HEK293 (cell line): ENCODE results near the gene COQ8A.

ENCODE experiments used
- CTCF ChIA-PET: fragments of 350-600 bp; formaldehyde crosslinking; extraction: SDS; loops from one replicate; lab custom pipeline; 2021; ENCODE audit warnings: antibody characterized with exemption; lab: Yijun Ruan, JAX
- POLR2A ChIA-PET: fragments of 300-600 bp; formaldehyde crosslinking; extraction: SDS; loops from one replicate; lab custom pipeline; 2020; ENCODE audit warnings: antibody characterized with exemption, inconsistent platforms; lab: Yijun Ruan, JAX
- H3K27ac ChIP-seq: fragments of 200-500 bp; sonication (Bioruptor generic); 2 replicates; pipeline ENCODE4 v1.5.1; 2014; ENCODE audit warnings: low read depth, low read length, control low read depth, inconsistent platforms; ENCODE audit errors: extremely low read depth
- H3K36me3 ChIP-seq, 2 experiments: fragments of 200-500 bp in 1 of 2; sonication (Bioruptor generic) in 1 of 2; 1 replicate in 1 of 2; 2 replicates in 1 of 2; pipeline ENCODE4 v1.5.1; 2014 to 2017; ENCODE audit warnings: inconsistent platforms in 2 of 2, low read length in 2 of 2; ENCODE audit not compliant: control insufficient read depth in 2 of 2, insufficient read depth in 1 of 2
- H3K4me1 ChIP-seq: fragments of 200-500 bp; sonication (Bioruptor generic); 2 replicates; pipeline ENCODE4 v1.5.1; 2014; ENCODE audit warnings: mild to moderate bottlenecking, low read length, inconsistent platforms; ENCODE audit not compliant: control insufficient read depth, insufficient read depth
- H3K4me3 ChIP-seq: 2 replicates; pipeline ENCODE4 v1.5.1; 2011; ENCODE audit warnings: low read depth, mild to moderate bottlenecking, control low read depth, low read length, moderate library complexity
- H3K9me3 ChIP-seq: fragments of 200-500 bp; sonication (Bioruptor generic); 2 replicates; pipeline ENCODE4 v1.5.1; 2014; ENCODE audit warnings: low read depth, low read length, inconsistent platforms; ENCODE audit not compliant: control insufficient read depth, insufficient read depth
- GLI2 ChIP-seq: fragments of 450-650 bp; formaldehyde crosslinking; IDR thresholded peaks from 2 replicates; pipeline ENCODE4; 2017; ENCODE audit warnings: missing biosample characterization, missing genetic modification characterization, low read depth, borderline replicate concordance
- KLF10 ChIP-seq: fragments of 450-650 bp; IDR thresholded peaks from 2 replicates; pipeline ENCODE4 v1.5.1; 2018; ENCODE audit warnings: missing biosample characterization, mild to moderate bottlenecking, missing genetic modification characterization
- KLF7 ChIP-seq: fragments of 450-650 bp; formaldehyde crosslinking; IDR thresholded peaks from 2 replicates; pipeline ENCODE4 v1.5.1; 2016; ENCODE audit warnings: missing biosample characterization, missing genetic modification characterization, borderline replicate concordance
- RBAK ChIP-seq: fragments of 450-650 bp; formaldehyde crosslinking; IDR thresholded peaks from 2 replicates; pipeline ENCODE4 v1.5.1; 2016; ENCODE audit warnings: missing biosample characterization, missing genetic modification characterization
- SCRT1 ChIP-seq: fragments of 450-650 bp; formaldehyde crosslinking; IDR thresholded peaks from 2 replicates; pipeline ENCODE4 v1.5.1; 2016; ENCODE audit warnings: missing biosample characterization, missing genetic modification characterization, borderline replicate concordance
- ZEB2 ChIP-seq: fragments of 450-650 bp; formaldehyde crosslinking; IDR thresholded peaks from 2 replicates; pipeline ENCODE4 v1.5.1; 2016; ENCODE audit warnings: missing biosample characterization, missing genetic modification characterization
- ZNF10 ChIP-seq: fragments of 450-650 bp; formaldehyde crosslinking; IDR thresholded peaks from 2 replicates; pipeline ENCODE4 v1.5.1; 2017; ENCODE audit warnings: missing biosample characterization, missing genetic modification characterization
- ZNF37A ChIP-seq: fragments of 450-650 bp; IDR thresholded peaks from 2 replicates; pipeline ENCODE4 v1.5.1; 2018; ENCODE audit warnings: missing biosample characterization, missing genetic modification characterization
- ZNF394 ChIP-seq: fragments of 450-650 bp; formaldehyde crosslinking; IDR thresholded peaks from 2 replicates; pipeline ENCODE4 v1.5.1; 2016; ENCODE audit warnings: missing biosample characterization, missing genetic modification characterization, mild to moderate bottlenecking, moderate library complexity, borderline replicate concordance
- ZNF404 ChIP-seq: fragments of 450-650 bp; formaldehyde crosslinking; IDR thresholded peaks from 2 replicates; pipeline ENCODE4 v1.5.1; 2017; ENCODE audit warnings: missing biosample characterization, missing genetic modification characterization
- ZNF416 ChIP-seq: fragments of 450-650 bp; formaldehyde crosslinking; IDR thresholded peaks from 2 replicates; pipeline ENCODE4 v1.5.1; 2016; ENCODE audit warnings: missing biosample characterization, missing genetic modification characterization
- ZNF530 ChIP-seq: fragments of 450-650 bp; formaldehyde crosslinking; IDR thresholded peaks from 2 replicates; pipeline ENCODE4 v1.5.1; 2016; ENCODE audit warnings: low read depth, missing biosample characterization, missing genetic modification characterization
- ZNF548 ChIP-seq: fragments of 450-650 bp; formaldehyde crosslinking; IDR thresholded peaks from 2 replicates; pipeline ENCODE4 v1.5.1; 2016; ENCODE audit warnings: missing biosample characterization, missing genetic modification characterization
- ZNF596 ChIP-seq: fragments of 450-650 bp; IDR thresholded peaks from 2 replicates; pipeline ENCODE4 v1.5.0; 2018; ENCODE audit warnings: missing biosample characterization, mild to moderate bottlenecking, missing genetic modification characterization, moderate library complexity
- ZNF664 ChIP-seq: fragments of 450-650 bp; formaldehyde crosslinking; IDR thresholded peaks from 2 replicates; pipeline ENCODE4 v1.5.1; 2016; ENCODE audit warnings: missing biosample characterization, missing genetic modification characterization
- TF ChIP-seq, protein P1 (sequence below): fragments of 450-650 bp; IDR thresholded peaks from 2 replicates; pipeline ENCODE4 v1.5.1; 2018; ENCODE audit warnings: missing biosample characterization, mild to moderate bottlenecking, missing genetic modification characterization
- TF ChIP-seq, protein P2 (sequence below): fragments of 450-650 bp; formaldehyde crosslinking; conservative IDR thresholded peaks from 2 replicates; pipeline ENCODE4 v1.5.1; 2016; ENCODE audit warnings: low read depth, missing biosample characterization, missing genetic modification characterization
- TF ChIP-seq, protein P3 (sequence below): fragments of 450-650 bp; formaldehyde crosslinking; IDR thresholded peaks from 2 replicates; pipeline ENCODE4 v1.5.1; 2016; ENCODE audit warnings: missing biosample characterization, missing genetic modification characterization

Gene COQ8A

DNA sequence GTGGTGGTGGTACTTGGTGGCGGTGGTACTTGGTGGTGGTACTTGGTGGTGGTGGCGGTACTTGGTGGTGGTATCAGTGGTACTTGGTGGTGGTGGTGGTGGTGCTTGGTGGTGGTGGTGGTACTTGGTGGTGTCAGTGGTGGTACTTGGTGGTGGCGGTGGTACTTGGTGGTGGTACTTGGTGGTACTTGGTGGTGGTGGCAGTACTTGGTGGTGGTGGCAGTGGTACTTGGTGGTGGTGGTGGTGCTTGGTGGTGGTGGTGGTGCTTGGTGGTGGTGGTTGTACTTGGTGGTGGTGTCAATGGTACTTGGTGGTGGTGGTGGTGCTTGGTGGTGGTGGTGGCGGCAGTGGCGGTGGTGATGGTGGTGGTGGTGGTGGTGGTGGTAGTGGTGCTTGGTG lies 20.2 kb downstream of the COQ8A start:
- no peaks in the 10 kb centered on the region for H3K9me3 ChIP-seq
- CTCF ChIA-PET: no interaction called here
- no peak overlapping the region for H3K4me3 ChIP-seq
- TF ChIP-seq, protein P1, sequence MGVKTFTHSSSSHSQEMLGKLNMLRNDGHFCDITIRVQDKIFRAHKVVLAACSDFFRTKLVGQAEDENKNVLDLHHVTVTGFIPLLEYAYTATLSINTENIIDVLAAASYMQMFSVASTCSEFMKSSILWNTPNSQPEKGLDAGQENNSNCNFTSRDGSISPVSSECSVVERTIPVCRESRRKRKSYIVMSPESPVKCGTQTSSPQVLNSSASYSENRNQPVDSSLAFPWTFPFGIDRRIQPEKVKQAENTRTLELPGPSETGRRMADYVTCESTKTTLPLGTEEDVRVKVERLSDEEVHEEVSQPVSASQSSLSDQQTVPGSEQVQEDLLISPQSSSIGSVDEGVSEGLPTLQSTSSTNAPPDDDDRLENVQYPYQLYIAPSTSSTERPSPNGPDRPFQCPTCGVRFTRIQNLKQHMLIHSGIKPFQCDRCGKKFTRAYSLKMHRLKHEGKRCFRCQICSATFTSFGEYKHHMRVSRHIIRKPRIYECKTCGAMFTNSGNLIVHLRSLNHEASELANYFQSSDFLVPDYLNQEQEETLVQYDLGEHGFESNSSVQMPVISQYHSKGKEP: no peak
- TF ChIP-seq ZNF416 (tag by site-specific recombination) (no peak), ZNF404 (no peak), ZNF10 (tag by site-specific recombination) (no peak), ZNF530 (tag by site-specific recombination) (no peak), ZNF37A (no peak), GLI2 (tag by site-specific recombination) (no peak), SCRT1 (tag by site-specific recombination) (no peak), ZEB2 (tag by site-specific recombination) (no peak), KLF10 (no peak), ZNF548 (tag by site-specific recombination) (no peak)
- TF ChIP-seq, protein P2, sequence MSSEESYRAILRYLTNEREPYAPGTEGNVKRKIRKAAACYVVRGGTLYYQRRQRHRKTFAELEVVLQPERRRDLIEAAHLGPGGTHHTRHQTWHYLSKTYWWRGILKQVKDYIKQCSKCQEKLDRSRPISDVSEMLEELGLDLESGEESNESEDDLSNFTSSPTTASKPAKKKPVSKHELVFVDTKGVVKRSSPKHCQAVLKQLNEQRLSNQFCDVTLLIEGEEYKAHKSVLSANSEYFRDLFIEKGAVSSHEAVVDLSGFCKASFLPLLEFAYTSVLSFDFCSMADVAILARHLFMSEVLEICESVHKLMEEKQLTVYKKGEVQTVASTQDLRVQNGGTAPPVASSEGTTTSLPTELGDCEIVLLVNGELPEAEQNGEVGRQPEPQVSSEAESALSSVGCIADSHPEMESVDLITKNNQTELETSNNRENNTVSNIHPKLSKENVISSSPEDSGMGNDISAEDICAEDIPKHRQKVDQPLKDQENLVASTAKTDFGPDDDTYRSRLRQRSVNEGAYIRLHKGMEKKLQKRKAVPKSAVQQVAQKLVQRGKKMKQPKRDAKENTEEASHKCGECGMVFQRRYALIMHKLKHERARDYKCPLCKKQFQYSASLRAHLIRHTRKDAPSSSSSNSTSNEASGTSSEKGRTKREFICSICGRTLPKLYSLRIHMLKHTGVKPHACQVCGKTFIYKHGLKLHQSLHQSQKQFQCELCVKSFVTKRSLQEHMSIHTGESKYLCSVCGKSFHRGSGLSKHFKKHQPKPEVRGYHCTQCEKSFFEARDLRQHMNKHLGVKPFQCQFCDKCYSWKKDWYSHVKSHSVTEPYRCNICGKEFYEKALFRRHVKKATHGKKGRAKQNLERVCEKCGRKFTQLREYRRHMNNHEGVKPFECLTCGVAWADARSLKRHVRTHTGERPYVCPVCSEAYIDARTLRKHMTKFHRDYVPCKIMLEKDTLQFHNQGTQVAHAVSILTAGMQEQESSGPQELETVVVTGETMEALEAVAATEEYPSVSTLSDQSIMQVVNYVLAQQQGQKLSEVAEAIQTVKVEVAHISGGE: no peak
- TF ChIP-seq, protein P3, sequence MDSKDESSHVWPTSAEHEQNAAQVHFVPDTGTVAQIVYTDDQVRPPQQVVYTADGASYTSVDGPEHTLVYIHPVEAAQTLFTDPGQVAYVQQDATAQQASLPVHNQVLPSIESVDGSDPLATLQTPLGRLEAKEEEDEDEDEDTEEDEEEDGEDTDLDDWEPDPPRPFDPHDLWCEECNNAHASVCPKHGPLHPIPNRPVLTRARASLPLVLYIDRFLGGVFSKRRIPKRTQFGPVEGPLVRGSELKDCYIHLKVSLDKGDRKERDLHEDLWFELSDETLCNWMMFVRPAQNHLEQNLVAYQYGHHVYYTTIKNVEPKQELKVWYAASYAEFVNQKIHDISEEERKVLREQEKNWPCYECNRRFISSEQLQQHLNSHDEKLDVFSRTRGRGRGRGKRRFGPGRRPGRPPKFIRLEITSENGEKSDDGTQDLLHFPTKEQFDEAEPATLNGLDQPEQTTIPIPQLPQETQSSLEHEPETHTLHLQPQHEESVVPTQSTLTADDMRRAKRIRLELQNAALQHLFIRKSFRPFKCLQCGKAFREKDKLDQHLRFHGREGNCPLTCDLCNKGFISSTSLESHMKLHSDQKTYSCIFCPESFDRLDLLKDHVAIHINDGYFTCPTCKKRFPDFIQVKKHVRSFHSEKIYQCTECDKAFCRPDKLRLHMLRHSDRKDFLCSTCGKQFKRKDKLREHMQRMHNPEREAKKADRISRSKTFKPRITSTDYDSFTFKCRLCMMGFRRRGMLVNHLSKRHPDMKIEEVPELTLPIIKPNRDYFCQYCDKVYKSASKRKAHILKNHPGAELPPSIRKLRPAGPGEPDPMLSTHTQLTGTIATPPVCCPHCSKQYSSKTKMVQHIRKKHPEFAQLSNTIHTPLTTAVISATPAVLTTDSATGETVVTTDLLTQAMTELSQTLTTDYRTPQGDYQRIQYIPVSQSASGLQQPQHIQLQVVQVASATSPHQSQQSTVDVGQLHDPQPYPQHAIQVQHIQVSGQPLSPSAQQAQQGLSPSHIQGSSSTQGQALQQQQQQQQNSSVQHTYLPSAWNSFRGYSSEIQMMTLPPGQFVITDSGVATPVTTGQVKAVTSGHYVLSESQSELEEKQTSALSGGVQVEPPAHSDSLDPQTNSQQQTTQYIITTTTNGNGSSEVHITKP (tag by site-specific recombination): no peak
- no peaks in the 10 kb centered on the region for H3K4me1 ChIP-seq
- peaks cover 0 to 14% of the 10 kb centered on the region in 2 experiments; a peak in 1 of 3 replicates for H3K36me3 ChIP-seq
- POLR2A ChIA-PET: no interaction called here
- no peak overlapping the region for H3K27ac ChIP-seq

DNA sequence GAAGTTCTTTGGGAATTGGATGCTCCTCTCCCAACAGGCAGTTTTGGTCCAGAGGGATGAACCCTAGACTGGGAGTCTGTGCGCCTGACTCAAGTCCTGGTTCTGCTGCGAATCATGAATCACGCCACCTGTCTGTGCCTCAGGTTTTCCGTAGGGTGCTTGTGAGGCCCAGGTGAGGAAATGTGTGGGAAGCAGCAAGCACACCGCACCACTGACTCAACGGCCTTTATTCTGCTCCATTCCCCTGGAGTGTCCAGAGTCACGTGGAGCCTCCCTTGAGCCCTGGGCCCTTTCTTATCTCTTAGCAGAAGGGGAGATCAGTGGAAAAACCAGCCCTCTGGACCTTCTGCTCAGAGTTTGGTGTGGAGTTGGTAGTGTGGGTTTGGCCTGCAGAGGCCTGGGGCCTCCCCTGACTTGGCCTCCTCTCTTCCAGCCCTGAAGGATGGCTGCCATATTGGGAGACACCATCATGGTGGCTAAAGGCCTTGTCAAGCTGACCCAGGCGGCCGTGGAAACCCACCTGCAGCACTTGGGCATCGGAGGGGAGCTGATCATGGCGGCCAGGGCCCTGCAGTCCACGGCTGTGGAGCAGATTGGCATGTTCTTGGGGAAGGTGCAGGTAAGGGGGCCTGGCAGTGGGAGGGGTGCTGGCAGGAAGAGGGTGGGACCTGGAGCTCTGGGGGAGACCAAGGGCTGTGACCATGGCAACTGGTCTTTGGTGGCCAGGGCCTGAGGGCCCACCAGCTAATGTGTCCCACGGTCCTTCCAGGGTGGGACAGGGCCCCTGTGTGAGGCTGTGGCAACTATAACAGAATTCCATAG lies 21.1 kb downstream of the COQ8A start:
- POLR2A ChIA-PET: no interaction called here
- TF ChIP-seq RBAK (tag by site-specific recombination) (no peak), ZNF664 (no peak), KLF7 (tag by site-specific recombination) (no peak), ZNF596 (tag by site-specific recombination) (no peak), ZNF394 (no peak)

More for the DNA sequence above, 21.1 kb downstream of the COQ8A start:
- CTCF ChIA-PET: no interaction called here
- Histone ChIP-seq H3K36me3 (peaks cover 0 to 23% of the 10 kb centered on the region in 2 experiments; a peak in 1 of 3 replicates), H3K9me3 (no peaks in the 10 kb centered on the region), H3K27ac (no peak overlapping the region), H3K4me3 (no peak overlapping the region), H3K4me1 (no peaks in the 10 kb centered on the region)
